GM19025 (cell line): ENCODE data around the gene CNTN3.

Experiments used
- ATAC-seq: cut with Tn5 transposase; IDR thresholded peaks from one replicate; pipeline ENCODE4 v1.9.1; 2021; ENCODE audit warnings: mild to moderate bottlenecking, low read depth, moderate library complexity; ENCODE audit not compliant: unreplicated experiment

The CNTN3 gene

DNA sequence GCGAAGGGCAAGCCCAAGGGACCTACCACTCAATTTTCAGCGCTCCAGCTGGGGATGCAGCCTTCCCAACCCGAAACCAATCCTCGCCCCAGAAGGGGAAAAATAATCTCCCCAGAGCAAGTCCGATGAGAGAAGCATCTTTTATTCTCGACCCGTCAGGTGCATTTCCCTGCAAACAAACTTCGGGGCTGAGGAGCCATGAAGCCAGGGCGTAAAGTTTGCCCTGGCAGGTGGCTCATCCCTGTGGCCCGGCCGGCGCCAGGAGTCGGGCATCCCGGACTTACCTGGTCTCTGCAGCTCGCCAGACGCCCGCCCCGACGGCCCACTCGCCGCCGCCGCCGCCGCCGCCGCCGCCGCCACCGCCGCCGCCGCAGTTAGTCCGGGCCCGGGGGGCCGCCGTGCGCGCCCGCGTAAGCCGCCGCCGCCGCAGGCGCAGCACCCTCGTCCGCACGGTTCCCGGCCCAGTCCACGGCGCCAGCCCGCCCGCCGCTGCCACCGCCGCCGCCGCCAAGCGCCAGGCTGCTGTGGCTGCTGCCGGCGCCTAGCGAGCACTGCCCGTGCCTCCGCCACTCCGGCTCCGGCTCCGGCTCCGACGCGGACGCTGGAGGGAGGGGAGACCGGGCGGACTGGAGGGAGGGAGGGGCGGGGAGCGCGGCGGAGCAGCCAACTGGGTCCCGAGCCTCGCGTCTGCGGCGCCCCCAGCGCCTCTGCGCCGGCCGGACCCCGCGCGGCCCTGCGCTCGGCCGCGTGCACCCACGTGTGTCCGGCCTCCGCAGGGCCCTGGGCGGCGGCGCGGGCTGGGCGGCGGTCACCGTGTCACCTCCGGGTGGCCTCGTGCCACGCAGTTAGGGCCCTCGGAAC, at the start of gene CNTN3:
Gene CNTN3, minus strand, starts transcription at position 553 of the 861 bp plus-strand sequence. CDS start 93,547 bp downstream, outside the sequence.
- ATAC-seq, result no peak

DNA sequence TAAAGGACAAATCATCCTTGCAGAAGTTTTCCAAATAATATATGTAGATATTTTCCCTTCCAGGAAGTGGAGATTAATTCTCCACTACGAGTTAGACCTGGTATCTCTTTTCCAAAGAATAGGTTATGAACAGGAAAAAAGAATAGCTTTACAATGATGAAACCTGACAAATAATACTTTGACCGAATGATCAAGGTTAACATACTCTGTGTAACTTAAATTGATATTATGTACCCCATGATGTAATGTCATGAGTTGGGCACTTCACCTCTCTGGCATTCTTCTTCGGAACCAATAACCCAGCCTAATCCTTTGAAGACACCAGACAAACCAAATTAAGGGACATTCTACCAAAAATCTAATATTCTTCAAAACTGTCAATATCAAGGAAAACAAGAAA, 48.7 kb upstream of the CNTN3 start:
- no peak for ATAC-seq

DNA sequence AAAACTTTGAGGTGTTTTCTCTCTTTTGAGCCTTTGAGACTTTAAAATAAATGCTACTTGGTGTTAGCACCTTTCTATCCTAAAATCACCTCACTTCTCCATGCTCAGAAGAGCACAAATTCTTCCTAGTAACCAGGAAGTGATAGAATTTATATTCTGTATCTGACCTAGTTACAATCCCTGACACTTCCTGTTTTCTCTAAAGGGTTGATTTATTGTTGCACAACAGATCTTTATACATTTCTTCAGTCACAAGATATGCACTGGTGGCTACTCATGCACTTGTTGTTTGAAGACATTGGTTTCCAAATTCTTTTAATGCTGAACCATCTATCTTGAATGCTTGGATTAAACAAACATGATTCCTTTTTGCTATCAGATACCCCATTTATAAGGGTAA, 47.2 kb upstream of the CNTN3 start:
- ATAC-seq, result no peak

DNA sequence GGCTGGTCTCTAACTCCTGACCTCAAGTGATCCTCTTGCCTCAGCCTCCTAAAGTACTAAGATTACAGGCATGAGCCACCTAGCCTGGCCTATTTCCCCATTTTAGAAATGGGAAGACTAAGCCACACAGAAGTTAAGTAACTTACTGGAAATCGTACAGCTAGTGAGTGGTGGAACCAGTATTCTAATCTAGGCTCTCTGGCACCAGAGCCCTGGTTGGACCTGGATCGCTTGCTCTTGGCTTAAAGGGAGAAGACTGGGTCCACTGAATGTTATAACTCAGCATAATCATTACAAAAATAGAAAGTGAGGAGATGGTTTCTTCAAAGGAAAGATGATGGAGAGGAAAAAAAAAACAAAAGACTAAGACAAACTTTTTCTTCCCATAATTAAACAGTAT, 37.4 kb upstream of the CNTN3 start:
- ATAC-seq, result no peak

DNA sequence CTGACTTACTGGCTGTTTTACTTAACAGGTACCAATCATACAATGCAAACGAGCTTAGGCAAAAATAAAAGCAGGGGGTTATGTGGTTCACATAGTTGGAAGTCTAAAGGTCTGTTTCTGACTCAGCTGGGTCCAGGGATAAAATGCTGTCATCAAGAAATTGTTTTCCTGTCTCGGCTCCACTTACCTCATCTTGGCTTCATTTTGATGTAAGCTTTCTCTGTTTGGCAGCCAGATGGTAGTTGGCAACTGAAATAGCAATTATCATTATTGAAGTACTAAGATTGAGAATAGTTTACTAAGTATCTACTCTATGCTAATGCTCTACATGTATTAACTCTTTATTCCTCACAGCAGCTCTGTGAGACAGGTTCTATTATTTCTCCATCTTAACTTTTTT, 36.8 kb upstream of the CNTN3 start:
- ATAC-seq, result no peak

DNA sequence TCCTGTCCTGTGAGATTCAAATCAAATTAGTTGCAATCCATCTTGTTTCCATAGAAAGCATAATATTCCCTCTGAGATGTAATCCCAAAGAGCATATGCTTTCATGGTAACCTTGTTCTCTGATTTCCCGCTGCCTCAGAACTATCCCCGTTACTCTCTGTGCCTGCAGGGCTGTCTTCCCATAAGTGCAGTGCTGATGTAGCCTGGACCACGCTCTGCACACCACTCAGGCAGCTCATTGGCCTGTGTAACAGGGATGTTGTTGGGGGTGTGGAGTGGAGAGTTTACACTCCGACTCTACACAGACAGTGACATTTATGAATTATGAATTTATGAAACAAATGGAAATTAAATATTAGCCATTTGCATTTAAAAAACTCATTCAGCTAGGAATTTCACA, 33.6 kb upstream of the CNTN3 start:
- no peak for ATAC-seq

DNA sequence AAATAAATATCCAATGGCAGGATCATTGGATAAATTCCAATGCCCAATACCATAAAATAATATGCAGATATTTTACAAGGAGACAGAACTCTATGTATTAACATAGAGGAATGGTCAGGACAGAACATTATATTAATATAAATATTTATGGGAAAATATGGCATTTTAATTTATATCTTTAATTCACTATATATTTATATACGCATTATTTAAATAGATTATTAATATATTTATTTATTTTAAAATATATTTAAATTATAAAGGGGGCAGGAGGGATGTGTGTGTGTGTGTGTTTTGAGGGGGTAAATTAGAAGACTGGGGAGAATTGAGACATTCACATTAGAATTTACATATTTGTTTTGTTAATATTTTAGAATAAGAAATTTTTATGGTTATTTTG, 31.6 kb upstream of the CNTN3 start:
- no peak for ATAC-seq

DNA sequence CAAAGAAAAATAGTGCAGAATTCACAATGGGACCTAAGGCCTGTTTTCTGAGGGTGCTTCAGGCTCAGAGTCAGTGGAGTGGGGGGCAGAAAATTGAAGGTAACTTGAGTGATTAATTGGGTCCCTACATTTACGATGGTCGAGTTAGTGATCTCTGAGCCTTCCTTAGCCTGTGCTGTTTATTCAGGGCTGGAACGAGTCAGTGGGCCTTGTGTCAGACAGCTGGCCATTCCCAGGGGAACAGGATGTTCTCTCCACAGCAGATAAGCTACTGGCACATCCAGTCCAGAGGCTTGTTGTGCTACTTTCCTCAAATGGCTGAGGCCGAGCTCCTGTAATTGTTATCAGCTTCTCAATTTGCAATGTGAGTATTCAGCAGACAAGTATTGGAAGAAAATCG, 29.2 kb upstream of the CNTN3 start:
- no peak for ATAC-seq

DNA sequence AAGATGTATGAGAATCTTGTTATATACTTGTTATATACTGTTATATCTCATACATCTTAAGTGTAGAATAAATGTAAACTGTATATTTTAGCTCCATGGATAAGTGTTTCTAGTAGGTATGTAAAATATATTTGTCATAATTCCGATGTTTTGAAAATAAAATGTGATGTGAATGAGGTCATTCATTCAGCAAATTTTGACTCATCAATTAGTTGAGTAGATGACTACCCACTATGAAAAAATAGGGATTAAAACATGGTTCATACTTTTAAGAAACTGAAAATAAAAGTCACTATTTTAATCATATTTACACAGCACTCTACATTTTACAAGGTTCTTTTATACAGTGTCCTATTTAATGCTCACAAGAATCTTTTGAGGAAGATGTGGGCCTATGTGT, 28.4 kb upstream of the CNTN3 start:
- ATAC-seq, result no peak

DNA sequence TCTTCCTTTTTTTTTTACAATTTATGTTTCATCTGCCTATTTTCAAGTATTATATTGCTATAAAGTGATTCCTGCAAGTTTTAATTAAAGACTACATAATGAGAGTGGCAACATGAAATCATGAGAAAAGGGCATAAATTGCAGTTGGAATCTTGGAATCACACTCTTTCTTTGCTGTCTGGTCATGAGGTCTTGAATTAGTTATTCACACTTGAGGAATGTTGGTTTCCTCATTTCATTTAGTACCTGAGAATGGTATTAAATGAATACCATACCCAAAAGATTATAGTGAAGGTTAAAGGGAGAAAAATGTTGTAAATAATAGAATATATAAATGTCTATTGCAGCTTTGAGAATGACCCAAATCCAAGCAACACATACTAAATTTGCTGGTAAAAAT, 25.8 kb upstream of the CNTN3 start:
- no peak for ATAC-seq

DNA sequence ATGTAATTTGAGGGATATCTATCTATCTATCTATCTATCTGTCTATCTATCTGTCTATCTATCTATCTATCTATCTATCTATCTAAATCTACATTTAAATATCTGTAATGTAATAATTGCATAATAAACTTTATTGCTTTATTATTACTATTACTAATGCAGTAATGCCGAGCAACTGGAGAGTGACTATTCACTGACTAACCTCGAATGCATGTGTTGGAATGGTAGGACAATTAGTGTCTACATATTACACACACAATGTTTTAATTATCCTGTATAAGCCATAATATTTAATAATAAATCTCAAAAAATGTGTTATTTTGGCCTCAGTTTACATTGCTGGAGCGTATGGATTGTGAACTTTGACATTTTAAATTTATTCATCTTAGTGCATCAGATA, 25.2 kb upstream of the CNTN3 start:
- ATAC-seq, result no peak

DNA sequence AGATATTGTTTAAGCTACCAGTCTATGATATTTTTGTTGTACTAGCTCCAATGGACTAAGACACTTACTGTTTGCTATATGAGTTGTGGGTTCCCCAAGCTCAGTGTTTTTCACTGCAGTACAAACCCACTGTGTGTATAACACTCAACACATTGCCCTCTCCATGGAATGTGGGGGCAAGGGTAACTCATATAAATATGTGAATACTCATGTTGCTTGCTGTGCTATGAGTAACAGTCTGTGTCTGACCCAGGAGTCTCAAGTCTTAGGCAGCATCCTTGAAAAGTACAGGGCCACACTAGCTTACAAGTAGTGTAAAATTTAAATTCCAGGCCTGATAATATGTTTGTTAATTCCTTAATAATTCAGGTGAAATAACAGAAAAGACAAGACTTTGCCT, 22.5 kb upstream of the CNTN3 start:
- no peak for ATAC-seq

DNA sequence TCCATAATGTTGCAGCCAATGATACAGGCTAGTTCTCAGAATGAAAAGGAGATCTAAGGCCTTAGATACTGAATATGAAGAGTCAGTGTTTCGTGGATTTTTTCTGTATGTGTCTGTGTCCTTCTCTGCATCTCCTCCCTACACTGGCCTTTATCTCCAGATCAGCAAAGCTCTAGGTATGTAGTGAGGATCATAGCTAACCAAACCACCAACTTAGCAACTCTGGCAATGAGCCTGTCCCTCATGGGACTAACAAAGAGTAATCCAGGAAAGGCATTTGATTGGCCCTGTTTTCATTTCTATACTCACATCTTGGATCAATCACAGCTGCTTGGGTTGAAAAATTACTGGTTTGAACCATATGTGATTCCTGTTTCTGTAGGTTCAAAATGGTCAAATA, 18.6 kb upstream of the CNTN3 start:
- no peak for ATAC-seq

DNA sequence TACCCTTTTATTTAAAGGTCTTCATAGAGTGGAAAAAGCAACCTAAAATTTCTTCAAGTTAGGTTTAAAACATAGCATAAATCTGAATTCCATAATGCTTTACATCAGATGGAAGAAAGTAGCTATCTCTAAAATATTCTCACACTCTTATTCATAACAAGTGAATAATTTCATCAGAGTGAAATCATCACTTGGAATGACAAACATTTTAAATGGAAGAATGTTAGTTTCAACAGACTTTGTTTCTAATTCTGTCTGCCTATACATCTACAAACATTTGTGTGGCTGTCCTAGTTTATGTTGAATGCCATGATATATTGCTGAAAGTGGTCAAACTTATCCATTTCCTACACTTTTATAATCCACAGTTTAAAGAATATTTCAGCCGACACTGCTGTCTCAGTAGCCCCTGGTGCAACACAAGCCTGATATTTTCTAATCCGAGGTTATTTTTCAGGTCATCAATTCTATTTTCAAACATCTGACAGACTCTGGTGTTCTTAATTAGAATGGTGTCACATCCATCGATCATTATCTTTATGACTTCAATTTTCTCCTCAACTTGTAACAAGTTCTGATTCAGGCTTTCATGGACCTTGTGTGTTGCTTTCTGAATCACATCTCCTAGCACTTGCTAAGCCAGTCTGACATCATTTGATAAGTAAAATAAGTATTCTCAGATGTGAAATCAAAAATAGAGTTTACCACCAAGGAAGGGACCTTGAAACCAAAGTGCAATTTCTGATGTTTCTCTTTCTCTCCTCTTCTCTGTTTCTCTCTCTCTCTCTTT, 17.1 kb upstream of the CNTN3 start:
- no peak for ATAC-seq

DNA sequence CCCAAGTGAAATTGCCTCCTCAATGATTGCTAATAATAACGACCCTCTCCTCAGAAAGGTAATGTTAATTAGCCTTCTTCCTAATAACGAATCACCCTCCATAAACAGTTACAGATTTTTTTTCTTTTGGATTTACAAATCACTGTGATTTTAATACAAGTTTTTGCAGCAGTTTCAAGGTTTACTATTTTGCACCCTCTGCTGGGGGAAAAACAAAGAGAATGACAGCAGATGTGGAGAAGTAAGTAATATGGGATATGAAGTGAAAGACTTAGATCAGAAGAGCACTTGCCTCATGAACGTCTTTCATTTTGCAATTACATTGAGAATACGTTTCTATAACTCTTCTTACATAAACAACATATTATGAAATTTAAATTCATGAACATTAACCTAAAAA, 16.1 kb upstream of the CNTN3 start:
- ATAC-seq, result no peak

DNA sequence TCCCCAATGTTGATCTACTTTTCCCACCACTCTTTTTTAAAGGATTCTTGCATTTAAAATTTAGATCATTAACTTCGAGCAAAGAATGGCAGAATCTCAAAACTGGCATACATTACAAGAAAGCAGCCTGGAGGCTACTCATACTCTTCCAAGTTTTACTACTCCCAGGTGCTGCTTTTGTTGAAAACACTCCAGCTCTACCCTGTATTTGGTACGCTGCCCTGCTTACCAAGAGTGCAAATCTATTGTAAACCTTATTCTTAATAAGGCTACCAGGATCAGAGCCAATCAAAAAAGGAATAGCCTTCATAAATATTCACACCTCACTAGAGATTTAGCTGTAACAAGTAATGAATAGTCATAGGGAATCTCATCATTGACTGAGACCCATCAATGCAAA, 11.6 kb upstream of the CNTN3 start:
- ATAC-seq, result no peak

DNA sequence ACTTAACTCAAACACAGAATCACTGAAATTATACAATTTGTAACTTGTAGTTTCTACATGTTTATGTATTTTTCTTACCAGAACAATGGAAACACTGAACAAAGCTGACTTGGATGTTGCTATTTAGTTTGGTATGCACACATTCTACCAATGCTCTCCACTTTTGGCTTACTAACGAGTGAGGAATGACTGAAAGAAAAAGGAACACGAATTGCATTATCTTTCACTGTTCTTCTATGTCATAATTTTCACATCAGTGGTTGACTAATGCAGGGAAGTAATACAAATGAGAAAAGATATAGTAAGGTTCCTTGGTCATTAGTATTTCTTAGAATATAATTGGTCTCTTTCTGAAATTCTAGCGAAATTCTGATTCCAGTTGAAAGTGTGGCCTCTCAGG, 9.8 kb upstream of the CNTN3 start:
- ATAC-seq, result no peak

DNA sequence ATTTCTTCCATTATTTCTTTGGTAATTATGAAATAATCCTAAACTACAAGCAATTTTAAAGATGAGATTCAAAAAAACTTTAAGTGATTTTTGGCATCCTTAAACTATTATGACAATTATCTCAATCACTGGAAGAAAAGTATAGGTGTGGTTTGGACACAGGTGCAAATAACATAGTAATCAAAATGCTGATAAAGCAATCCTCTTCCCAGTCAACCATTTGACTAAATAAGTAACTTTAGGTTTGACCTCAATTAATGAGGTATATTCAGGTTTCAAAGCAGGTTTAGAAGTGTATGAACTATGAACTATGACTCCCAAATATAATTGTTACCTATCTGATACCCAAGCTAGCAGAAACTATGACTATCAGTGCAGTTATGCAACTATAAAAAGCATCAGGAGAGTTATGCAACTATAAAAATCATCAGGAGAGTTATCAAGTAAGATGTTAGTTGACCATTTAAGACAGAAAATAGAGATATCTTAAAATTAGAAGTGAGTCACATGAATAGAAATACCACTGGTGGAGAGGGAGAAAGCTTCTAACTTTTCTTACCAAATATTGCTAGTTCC, 8.9 kb upstream of the CNTN3 start:
- no peak for ATAC-seq

DNA sequence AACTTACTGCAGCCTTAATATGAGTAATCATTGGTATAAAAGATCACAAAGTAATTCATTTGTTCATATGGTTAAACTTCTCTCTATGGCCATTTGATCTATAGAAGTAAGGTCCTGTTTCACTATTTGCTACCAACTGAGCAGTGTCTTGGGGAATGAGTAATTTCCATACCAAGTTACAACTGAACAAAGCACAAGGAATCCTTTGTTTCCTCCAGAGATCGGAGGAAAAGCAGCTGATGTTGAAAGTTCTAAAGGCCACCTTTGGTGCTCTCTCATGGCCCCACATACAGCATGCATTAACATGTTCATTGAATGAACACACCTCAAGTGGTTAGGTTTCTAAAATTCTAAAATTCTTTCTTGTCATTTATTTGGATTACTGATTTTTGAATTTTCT, 7.1 kb upstream of the CNTN3 start:
- ATAC-seq, result no peak

DNA sequence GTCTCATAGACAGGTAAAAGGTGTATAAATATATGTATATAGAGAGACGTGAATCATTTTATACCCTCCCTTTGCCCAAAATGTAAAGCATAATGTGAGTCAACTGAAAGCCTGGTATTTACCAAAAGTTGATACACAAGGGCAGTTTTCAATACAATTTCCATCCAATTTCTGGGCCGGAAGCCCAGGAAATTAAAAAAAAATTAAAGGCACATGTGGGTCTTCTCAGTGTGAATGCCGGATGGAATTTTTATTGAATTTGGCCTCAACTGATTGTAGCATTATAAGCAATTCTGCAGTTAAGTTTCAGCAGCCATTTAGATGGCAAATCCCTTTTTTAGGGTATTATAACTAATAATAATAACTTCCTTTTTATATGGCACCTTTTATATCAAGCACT, 3.3 kb upstream of the CNTN3 start:
- ATAC-seq, result no peak

DNA sequence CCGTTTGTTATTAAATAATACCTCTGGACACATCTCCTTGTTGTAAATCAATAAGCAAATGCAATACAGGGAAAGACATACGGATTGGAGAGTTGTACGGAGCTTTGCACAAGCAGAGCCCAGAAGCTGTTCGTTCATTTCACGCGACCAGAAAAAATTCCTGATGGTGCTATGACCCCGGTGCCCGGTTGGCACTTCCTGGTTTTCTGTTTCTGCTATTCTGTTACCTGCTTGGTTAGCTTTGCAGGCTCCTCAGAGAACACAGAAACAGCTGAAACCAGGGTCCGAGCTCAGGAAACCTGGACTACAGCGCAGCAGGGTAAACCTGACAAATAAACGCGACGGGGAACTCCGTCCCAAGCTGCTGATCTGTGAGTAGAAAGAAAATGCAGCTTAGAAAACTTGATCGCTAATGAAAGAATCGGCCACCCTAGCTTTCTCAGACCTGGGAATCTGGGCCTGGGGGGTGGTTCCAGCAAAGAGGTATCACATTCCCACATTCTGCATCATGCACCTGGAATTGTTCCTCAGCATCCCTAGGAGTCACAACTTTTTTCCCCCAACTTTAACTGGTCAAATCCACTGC, 845 bp downstream of the CNTN3 start:
- ATAC-seq, result no peak
